ENCODE measurements around the gene COMMD1.

Gene COMMD1

GRCh38 chr2:62089658-62090057 is 184.2 kb downstream of the COMMD1 start:
- DNase-seq (ENCODE audit: extremely low read depth, low read depth), result no peak
- TF ChIP-seq CTCF (IDR thresholded peaks at IDR 0.05; ENCODE audit: low read depth, low read length), result no peak

GRCh38 chr2:62091471-62091870 is 186.0 kb downstream of the COMMD1 start:
- no peak for TF ChIP-seq CTCF (IDR thresholded peaks at IDR 0.05; ENCODE audit: low read depth, low read length)

GRCh38 chr2:62099050-62099449 is 193.6 kb downstream of the COMMD1 start:
- no peak for DNase-seq (ENCODE audit: extremely low read depth, low read depth)

More at GRCh38 chr2:62091471-62091870, 186.0 kb downstream of the COMMD1 start:
- DNase-seq (ENCODE audit: extremely low read depth, low read depth), result no peak

GRCh38 chr2:62099523-62100175 is 194.2 kb downstream of the COMMD1 start:
- DNase-seq (ENCODE audit: extremely low read depth, low read depth), result no peak

More at GRCh38 chr2:62099050-62099449, 193.6 kb downstream of the COMMD1 start:
- no peak for TF ChIP-seq CTCF (IDR thresholded peaks at IDR 0.05; ENCODE audit: low read depth, low read length)

GRCh38 chr2:62101886-62102285 is 196.4 kb downstream of the COMMD1 start:
- TF ChIP-seq CTCF (IDR thresholded peaks at IDR 0.05; ENCODE audit: low read depth, low read length), result no peak
- no peak for DNase-seq (ENCODE audit: extremely low read depth, low read depth)

More at GRCh38 chr2:62099523-62100175, 194.2 kb downstream of the COMMD1 start:
- no peak for TF ChIP-seq CTCF (IDR thresholded peaks at IDR 0.05; ENCODE audit: low read depth, low read length)

- no peak for DNase-seq (ENCODE audit: extremely low read depth, low read depth)
- TF ChIP-seq CTCF (IDR thresholded peaks at IDR 0.05; ENCODE audit: low read depth, low read length), result no peak
These were observed 197.0 kb downstream of the COMMD1 start for GRCh38 chr2:62102402-62102920.

- DNase-seq (ENCODE audit: extremely low read depth, low read depth), result no peak
- no peak for TF ChIP-seq CTCF (IDR thresholded peaks at IDR 0.05; ENCODE audit: low read depth, low read length)
These were observed 204.1 kb downstream of the COMMD1 start for GRCh38 chr2:62109554-62109953.

Data from AG09319 (cell line).